HEK293T (cell line): ENCODE results near the gene POMGNT1.

ENCODE experiments used
- CTCF ChIA-PET: fragments of 350-600 bp; formaldehyde crosslinking; extraction: SDS; loops from one replicate; lab custom pipeline; 2021; ENCODE audit warnings: antibody characterized with exemption, inconsistent platforms; lab: Yijun Ruan, JAX
- POLR2A ChIA-PET: fragments of 350-600 bp; formaldehyde crosslinking; extraction: SDS; loops from one replicate; lab custom pipeline; 2020; ENCODE audit warnings: antibody characterized with exemption, inconsistent platforms; lab: Yijun Ruan, JAX
- DNase-seq: peaks from one replicate; pipeline ENCODE4 v3.0.0; 2012; ENCODE audit warnings: mixed read lengths; ENCODE audit errors: extremely low spot score
- ARNT ChIP-seq: fragments of 450-650 bp; IDR thresholded peaks from 2 replicates; pipeline ENCODE4 v1.6.1; 2017; ENCODE audit warnings: mild to moderate bottlenecking
- BHLHE40 ChIP-seq: fragments of 450-650 bp; IDR thresholded peaks from 2 replicates; pipeline ENCODE4 v1.6.1; 2016; ENCODE audit warnings: mild to moderate bottlenecking, moderate library complexity, borderline replicate concordance
- CTBP1 ChIP-seq: fragments of 450-650 bp; IDR thresholded peaks from 2 replicates; pipeline ENCODE4 v1.6.1; 2016; ENCODE audit warnings: borderline replicate concordance
- ELF4 ChIP-seq: fragments of 450-650 bp; IDR thresholded peaks from 2 replicates; pipeline ENCODE4 v1.6.1; 2017; ENCODE audit warnings: antibody characterized with exemption
- FOXA1 ChIP-seq: fragments of 450-650 bp; IDR thresholded peaks from 2 replicates; pipeline ENCODE4 v1.6.1; 2016; ENCODE audit warnings: mild to moderate bottlenecking
- FOXK2 ChIP-seq: fragments of 450-650 bp; IDR thresholded peaks from 2 replicates; pipeline ENCODE4 v1.6.1; 2016; ENCODE audit warnings: mild to moderate bottlenecking
- FOXM1 ChIP-seq: fragments of 450-650 bp; IDR thresholded peaks from 2 replicates; pipeline ENCODE4 v1.6.1; 2017; ENCODE audit warnings: mild to moderate bottlenecking, borderline replicate concordance
- HDGF ChIP-seq: fragments of 450-650 bp; IDR thresholded peaks from 2 replicates; pipeline ENCODE4 v1.6.1; 2017; ENCODE audit warnings: antibody characterized with exemption, borderline replicate concordance
- L3MBTL2 ChIP-seq: fragments of 450-650 bp; conservative IDR thresholded peaks from 2 replicates; pipeline ENCODE4 v1.6.1; 2016; ENCODE audit warnings: mild to moderate bottlenecking
- LEF1 ChIP-seq: fragments of 450-650 bp; IDR thresholded peaks from 2 replicates; pipeline ENCODE4 v1.6.1; 2017; ENCODE audit warnings: mild to moderate bottlenecking, borderline replicate concordance
- NFRKB ChIP-seq: fragments of 450-650 bp; IDR thresholded peaks from 2 replicates; pipeline ENCODE4 v1.6.1; 2016; ENCODE audit warnings: mild to moderate bottlenecking, moderate library complexity
- SP1 ChIP-seq: fragments of 450-650 bp; IDR thresholded peaks from 2 replicates; pipeline ENCODE4 v1.6.1; 2017
- SUZ12 ChIP-seq: fragments of 450-650 bp; IDR thresholded peaks from 2 replicates; pipeline ENCODE4 v1.6.1; 2016; ENCODE audit warnings: mild to moderate bottlenecking
- TARDBP ChIP-seq: fragments of 450-650 bp; IDR thresholded peaks from 2 replicates; pipeline ENCODE4 v1.6.1; 2016
- ZNF384 ChIP-seq: fragments of 450-650 bp; IDR thresholded peaks from 2 replicates; pipeline ENCODE4 v1.6.1; 2016
- TF ChIP-seq, protein P1 (sequence below): fragments of 450-650 bp; IDR thresholded peaks from 2 replicates; pipeline ENCODE4 v1.6.1; 2016

POMGNT1 gene

GRCh38 chr1:46193285-46193684 lies 4.9 kb downstream of the POMGNT1 start:
- no peak for TF ChIP-seq CTBP1
- TF ChIP-seq FOXA1 = no peak
- no peak for TF ChIP-seq ZNF384
- ChIA-PET POLR2A (interaction anchor here (1.1 kb wide), 1 partner anchor 12 kb away, joined by 4 read pairs; no protein-coding TSS in a partner anchor), CTCF (interaction anchor here (1.0 kb wide), 1 partner anchor 30 kb away, joined by 4 read pairs; no protein-coding TSS in a partner anchor)
- no peak for DNase-seq

DNA sequence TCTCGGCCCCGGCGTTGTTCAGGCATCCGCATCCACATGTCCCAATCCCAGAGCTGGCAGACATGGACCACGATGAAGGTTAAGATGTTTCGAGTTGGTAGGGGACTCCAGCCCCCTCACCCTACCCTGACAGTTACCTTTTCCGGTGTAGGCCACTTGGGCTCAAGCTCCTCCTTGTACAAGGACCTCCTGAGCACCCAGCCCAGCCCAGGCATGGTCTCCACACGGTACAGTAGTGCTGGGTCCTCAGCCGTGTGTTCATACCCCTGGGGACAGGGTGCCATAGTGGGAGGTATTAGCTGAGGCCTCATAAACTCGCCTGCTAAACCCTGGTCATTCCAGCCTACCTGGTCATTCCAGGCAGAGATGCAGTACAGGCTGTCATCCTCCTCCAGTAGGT lies 6.1 kb downstream of the POMGNT1 start:
- CTCF ChIA-PET = no interaction called here
- DNase-seq = no peak
- POLR2A ChIA-PET = no interaction called here
- TF ChIP-seq FOXA1 = no peak

DNA sequence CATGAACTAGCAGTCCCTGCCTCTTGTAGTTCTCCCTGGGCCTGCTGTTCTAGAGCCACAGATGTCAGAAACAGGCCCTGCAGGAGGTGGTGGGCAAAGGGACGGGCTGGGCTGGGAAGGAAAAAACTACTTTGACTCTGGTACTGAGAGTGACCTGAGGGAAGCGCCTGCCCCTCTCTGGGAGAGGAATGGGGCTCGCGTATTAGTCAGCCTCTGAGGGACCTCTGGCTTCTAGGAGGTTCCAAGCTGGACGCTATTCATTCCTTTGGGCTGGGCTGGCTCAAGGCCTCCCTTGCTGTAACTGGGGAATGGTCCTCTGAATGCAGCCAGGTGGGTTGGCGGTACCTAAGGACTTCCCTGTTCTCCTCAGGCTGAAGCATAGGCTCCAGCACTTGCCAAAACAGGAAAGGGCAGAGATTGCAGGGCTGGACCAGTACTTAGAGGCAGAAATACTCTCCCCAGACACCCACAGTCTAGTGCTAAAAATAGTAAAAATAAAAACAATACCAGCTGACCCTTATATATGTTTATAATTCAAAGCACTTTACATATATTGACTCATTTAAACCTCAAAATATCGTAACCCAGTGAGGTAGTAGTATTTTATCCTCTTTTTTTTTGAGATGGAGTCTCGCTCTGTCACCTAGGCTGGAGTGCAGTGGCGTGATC lies 7.1 kb downstream of the POMGNT1 start:
- no peak for DNase-seq
- ChIA-PET POLR2A (interaction anchor here (1.1 to 1.3 kb wide), 2 partner anchors 12 to 56 kb away, joined by 3 read pairs; partner anchors contain the start of gene LURAP1), CTCF (no interaction called here)
- no peak for TF ChIP-seq TARDBP
- TF ChIP-seq L3MBTL2 = no peak
- no peak for TF ChIP-seq FOXA1
- TF ChIP-seq SP1 = no peak
- no peak for TF ChIP-seq ELF4
- TF ChIP-seq NFRKB = no peak
- no peak for TF ChIP-seq FOXK2

- POLR2A ChIA-PET = interaction anchor here (1.1 to 1.3 kb wide), 2 partner anchors 13 to 56 kb away, joined by 3 read pairs; partner anchors contain the start of gene LURAP1
- no peak for DNase-seq
- CTCF ChIA-PET = no interaction called here
- TF ChIP-seq SUZ12 = no peak
- TF ChIP-seq ELF4 = no peak
These were observed 7.7 kb downstream of the POMGNT1 start for GRCh38 chr1:46190539-46190938.

DNA sequence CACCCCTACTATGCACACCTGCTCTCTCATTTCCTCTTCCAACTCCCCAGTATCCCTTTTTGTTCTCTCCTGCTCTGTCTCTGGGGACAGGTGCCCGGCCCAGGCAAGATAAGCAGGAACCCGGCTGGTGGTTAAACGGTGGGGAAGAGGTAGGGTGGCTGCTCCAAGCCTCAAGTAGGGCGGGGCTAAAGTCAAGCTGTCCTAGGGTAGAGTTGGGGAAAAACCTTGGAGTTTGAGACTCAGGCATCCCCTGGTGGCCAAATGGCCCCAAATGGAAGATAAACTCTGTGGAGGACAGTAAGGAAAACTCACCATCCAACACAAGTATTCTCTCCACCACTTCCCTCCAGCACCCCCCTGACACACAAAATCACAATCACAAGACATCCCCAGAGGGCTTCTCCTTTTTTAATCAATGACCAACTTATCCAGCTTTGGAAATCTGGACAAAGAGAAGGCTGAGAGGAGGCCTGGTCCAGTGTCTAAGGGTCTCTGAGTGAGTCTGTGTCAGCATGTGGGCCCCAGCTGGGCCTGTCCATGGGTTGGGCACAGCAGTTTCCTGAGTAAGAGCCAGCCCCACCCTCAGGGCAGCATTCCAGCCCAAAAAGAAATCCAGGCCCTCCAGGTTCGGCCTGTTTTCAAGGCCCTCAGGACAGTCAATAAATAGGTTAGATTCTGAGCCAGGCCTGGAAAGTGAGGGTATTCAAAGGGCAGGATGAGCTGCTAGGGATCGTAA lies 9.8 kb downstream of the POMGNT1 start:
- POLR2A ChIA-PET = interaction anchor here (1.1 to 2.7 kb wide), 2 partner anchors 11 to 56 kb away, joined by 3 to 14 read pairs; partner anchors contain the start of genes PIK3R3 and POMGNT1
- CTCF ChIA-PET = interaction anchor here (1.5 kb wide), 1 partner anchor 35 kb away, joined by 4 read pairs; no protein-coding TSS in a partner anchor
- no peak for TF ChIP-seq HDGF
- TF ChIP-seq NFRKB = no peak
- no peak for TF ChIP-seq SUZ12
- no peak for TF ChIP-seq FOXM1
- TF ChIP-seq L3MBTL2 = no peak
- no peak for TF ChIP-seq BHLHE40
- TF ChIP-seq CTBP1 = no peak
- no peak for TF ChIP-seq ELF4
- TF ChIP-seq ARNT = no peak
- TF ChIP-seq FOXA1 = no peak
- TF ChIP-seq LEF1 = no peak
- no peak for TF ChIP-seq TARDBP
- TF ChIP-seq ZNF384 = no peak
- no peak for TF ChIP-seq FOXK2
- no peak for TF ChIP-seq SP1
- TF ChIP-seq, protein P1, sequence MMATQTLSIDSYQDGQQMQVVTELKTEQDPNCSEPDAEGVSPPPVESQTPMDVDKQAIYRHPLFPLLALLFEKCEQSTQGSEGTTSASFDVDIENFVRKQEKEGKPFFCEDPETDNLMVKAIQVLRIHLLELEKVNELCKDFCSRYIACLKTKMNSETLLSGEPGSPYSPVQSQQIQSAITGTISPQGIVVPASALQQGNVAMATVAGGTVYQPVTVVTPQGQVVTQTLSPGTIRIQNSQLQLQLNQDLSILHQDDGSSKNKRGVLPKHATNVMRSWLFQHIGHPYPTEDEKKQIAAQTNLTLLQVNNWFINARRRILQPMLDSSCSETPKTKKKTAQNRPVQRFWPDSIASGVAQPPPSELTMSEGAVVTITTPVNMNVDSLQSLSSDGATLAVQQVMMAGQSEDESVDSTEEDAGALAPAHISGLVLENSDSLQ = no peak
- no peak for DNase-seq

DNA sequence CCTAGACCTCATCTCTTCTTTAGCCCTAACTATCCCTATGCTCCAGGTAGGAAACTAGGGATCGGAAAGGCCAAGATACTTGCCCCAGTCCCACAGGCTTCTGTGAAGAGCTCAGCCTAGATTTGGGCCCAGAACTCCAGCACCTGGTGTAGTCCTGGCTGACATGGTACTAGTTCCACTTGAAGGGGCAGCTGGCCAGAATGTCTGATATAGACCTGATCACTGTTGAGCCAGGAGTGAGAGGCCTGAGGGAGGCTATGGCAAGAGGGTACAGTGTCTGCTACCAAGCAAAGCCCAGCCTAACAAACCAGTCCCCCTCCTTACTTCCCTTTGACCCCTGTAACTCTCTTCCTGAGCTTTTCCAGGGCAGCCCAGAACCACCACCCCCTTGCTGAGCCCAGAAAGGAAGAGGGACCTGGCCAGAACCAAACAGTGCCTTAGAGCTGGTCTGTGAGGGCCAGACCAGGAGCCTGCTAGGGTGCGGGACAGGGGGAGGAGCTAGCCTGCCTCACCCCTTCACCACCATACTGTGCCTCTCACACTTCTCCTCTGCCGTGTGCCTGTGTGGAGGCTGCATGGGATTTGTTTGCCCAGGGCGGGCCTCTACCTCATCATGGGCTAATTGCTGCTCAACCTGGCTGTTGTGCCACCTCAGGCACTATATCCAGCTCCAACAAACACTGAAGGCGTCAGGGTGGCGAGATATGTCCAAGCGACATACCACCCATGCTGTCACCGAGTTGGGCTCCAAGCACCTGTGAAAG lies 10.9 kb downstream of the POMGNT1 start:
- no peak for TF ChIP-seq CTBP1
- POLR2A ChIA-PET = interaction anchor here (1.1 to 2.7 kb wide), 2 partner anchors 12 to 55 kb away, joined by 3 to 14 read pairs; partner anchors contain the start of genes PIK3R3 and POMGNT1
- CTCF ChIA-PET = interaction anchor here (1.9 kb wide), 1 partner anchor 36 kb away, joined by 6 read pairs; no protein-coding TSS in a partner anchor
- DNase-seq = no peak

DNA sequence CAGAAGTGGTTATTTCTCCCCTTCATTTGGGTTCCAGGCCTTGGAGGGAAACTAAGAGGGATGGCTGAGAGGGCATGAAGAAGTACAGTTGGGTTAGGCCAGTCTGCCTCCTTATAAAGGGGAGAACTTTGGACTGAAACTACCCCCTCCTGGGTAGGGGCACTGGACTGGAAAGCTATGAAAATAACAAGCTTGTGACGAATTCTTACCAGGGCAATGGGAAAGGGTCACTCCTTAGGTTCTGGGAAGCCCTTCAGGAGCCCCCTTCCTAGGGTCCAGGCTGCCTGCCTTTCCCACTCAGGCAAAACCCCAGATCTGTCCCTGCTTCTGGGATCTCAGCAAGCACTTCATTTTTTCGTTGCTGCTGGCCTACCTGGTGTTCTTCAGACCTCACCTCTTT lies 12.2 kb downstream of the POMGNT1 start:
- CTCF ChIA-PET = interaction anchor here (1.9 kb wide), 1 partner anchor 37 kb away, joined by 6 read pairs; no protein-coding TSS in a partner anchor
- TF ChIP-seq L3MBTL2 (no peak), FOXK2 (no peak), SUZ12 (no peak), FOXM1 (no peak), NFRKB (no peak), TARDBP (no peak), ZNF384 (no peak), BHLHE40 (no peak), CTBP1 (no peak), SP1 (no peak), ELF4 (no peak), HDGF (no peak), ARNT (no peak)
- TF ChIP-seq, protein P1 = no peak
- POLR2A ChIA-PET = no interaction called here
- DNase-seq = no peak
